GM19193 (cell line): ENCODE measurements around the gene HAUS8.

Source experiments
- POLR2A ChIP-seq: IDR thresholded peaks from 4 replicates; pipeline ENCODE4 v1.6.1; 2011; ENCODE audit not compliant: insufficient read depth, insufficient read length; ENCODE audit errors: extremely low read depth

HAUS8 gene

DNA sequence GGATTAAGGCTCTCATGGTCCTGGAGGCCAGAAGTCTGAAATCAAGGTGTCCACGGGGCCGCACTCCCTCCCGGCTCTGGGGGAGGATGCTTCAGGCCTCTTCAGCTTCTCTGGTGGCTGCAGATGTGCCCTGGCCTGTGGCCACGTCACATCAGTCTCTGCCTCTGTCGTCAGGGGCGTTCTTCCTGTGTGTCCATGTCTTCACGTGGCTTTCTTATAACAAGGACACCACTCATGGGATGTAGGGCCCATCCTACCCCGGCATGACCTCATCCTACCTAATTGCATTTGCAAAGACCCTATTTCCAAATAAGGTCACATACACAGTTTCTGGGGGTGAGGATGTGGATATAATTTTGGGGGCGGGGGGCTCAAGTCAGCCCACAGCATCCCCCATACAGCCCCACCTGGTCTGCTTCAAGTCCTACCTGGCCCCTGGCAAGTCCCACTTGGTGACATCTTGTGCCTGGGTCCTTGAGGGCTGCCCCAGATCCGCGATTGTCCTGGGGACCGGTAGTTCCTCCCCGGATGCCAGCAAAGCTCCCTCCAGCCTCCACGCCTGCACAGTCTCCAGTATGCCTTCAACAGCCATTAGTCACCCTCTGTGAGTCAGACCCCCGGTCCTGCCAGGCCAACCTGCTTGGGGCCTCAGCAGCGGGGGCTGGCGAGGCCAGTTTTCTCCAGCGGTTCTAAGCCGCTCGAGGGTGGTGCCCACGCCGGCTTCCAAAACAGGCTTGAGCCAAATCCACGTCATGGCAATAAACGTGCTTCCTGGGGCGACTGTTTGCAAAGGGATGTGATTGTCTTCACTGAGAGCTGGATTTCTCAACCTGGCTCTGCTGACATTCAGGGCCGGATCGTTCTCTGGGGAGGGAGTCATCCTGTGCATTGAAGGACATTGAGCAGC, 32.5 kb upstream of the HAUS8 start:
- no peak for TF ChIP-seq POLR2A

DNA sequence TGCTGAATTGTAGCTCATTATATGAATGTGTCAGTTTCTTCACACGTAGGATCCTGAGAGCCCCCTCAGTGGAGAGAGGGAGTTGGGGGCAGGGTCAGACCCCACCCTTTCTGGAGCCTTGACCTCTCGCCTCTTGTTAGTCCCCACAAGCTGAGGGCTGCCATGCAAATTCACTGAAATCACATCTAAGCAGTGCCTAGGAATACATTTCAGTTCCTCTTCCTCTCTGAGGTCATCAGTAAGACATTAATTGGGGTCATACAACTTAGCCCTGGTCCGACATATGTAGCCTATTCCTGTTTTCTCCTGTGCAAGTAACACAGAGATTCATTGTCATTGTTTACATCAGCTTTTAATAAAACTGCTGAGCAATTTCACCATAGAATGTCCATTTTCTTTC, 30.3 kb upstream of the HAUS8 start:
- no peak for TF ChIP-seq POLR2A

DNA sequence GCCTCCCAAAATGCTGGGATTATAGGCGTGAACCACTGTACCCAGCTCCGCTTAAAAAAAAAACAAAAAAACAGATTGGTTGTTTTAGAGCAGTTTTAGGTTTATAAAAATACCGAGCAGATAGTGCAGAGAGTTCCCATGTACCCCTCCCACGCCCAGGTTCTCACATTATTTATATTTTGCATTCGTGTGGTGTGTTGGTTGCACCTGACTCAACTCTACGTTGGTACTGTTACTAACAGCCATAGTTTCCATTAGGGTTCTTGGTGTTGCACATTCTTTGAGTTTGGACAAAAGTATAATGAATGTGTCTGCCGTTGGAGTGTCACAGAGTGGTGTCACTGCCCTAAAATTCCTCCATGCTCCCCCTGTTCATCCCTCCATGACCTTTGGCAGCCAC, 29.4 kb upstream of the HAUS8 start:
- TF ChIP-seq POLR2A: no peak

DNA sequence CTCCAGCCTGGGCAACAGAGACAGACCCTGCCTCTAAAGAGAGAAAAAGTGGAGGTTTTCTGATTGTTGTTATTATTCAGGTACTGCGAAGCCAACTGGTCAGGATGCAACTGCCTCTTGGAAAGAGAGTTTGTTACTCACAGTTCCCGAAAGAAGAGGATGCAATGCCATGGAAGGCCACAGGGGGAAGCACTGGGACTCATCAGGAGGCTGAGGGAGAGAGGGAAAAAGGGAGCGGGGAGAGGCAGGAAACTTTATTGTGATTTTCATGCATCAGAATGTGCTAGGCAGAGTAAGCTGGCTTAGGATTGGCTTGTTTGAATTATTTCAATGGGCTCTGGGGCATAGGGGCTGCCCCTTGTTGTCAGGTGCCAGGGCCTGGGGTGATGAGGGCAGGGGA, 27.9 kb upstream of the HAUS8 start:
- no peak for TF ChIP-seq POLR2A

DNA sequence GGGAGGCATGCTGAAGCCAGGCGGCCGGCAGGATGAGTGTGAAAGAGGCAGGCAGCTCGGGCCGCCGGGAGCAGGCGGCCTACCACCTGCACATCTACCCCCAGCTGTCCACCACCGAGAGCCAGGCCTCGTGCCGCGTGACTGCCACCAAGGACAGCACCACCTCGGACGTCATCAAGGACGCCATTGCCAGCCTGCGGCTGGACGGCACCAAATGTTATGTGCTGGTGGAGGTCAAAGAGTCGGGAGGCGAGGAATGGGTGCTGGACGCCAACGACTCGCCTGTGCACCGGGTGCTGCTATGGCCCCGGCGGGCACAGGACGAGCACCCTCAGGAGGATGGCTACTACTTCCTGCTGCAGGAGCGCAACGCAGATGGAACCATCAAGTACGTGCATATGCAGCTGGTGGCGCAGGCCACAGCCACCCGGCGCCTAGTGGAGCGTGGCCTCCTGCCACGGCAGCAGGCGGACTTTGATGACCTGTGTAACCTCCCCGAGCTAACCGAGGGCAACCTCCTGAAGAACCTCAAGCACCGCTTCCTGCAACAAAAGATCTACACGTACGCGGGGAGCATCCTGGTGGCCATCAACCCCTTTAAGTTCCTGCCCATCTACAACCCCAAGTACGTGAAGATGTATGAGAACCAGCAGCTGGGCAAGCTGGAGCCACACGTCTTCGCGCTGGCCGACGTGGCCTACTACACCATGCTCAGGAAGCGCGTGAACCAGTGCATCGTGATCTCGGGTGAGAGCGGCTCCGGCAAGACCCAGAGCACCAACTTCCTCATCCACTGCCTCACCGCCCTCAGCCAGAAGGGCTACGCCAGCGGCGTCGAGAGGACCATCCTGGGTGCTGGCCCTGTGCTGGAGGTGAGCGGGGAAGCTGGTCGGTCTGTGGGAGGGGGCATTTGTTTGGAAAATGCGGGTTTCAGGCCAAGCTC, 26.7 kb upstream of the HAUS8 start:
- no peak for TF ChIP-seq POLR2A

DNA sequence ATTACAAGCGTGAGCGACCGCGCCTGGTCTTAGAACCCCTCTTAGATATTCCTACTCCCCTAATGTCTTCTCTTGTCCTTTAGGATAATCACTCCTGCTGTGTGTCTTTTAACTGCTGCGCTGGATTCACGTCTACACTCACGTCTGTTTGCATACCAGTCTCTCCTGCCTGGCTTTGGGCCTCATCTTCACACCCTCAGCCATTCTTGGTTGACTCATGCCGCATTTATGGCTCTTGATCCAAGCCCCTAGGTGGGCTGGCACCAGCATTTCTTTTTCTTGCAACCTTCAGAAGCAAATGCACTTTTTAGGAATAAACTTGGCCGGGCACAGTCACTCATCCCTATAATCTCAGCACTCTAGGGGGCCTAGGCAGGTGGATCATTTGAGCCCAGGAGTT, 23.1 kb upstream of the HAUS8 start:
- TF ChIP-seq POLR2A: no peak

DNA sequence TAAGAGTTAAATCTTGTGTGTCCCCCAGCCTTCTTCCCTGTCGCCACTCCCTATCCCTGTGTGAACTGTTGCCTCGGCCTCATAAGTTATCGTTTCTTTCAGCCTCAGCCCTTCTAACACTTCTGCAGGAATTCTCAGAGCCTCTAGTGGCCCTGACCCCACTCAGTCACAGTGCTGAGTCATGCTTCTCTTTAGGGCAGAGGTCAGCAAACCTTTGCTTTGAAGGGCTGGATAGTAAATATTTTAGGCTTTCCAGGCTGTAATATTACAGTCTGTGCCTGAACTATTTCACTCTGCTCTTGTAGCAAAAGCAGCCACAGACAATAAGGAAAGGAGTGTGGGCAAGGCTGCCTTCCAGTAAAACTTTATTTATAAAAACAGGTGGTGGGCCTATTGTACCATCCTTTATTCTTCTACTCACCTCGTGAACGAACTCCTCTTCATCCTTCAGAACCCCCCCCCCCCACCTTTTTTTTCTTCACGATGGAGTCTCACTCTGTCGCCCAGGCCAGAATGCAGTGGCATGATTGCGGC, 22.4 kb upstream of the HAUS8 start:
- no peak for TF ChIP-seq POLR2A

DNA sequence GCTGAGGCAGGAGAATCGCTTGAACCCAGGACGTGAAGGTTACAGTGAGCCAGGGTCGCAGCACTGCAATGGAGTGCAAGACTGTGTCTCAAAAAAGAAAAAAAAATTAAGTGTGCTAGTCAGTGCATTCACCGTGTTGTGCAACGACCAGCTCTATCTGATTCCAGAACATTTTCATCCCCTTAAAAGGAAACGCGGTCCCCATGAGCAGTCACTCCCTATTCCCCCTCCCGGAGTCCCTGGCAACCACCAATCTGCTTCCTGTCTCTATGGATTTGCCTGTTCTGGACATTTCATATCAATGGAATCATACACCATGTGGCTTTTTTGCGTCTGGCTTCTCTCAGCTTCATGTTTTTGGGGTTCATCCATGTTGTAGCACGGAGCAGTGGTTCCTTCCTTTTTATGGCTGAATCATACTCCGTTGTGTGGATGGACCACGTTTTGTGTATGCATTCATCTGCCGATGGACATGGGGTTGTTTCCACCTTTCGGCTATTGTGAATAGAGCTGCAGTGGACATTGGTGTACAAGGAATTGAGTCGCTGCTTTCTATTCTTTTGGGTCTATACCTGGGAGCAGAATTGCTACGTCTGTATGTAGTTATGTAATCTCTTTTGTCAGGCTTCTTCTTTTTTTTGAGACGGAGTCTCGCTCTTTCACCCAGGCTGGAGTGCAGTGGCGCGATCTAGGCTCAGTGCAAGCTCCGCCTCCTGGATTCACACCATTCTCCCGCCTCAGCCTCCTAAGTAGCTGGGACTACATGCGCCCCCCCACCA, 20.1 kb upstream of the HAUS8 start:
- no peak for TF ChIP-seq POLR2A

DNA sequence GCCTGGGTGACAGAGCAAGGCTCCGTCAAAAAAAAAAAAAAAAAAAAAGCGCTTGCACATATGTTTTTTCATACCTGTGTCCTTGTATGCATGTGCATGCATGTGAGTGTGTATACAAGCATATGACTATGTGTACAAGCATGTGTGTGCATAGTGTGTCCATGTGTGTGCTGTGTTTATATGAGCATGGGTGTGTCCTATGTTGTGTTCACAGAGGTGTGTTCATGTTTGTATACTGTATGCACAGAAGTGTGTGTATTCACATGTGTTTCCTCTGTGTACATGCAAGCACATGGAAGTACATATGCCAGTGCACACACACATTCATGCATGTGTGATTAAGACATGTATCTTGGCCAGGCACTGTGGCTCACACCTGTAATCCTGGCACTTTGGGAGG, 17.4 kb upstream of the HAUS8 start:
- no peak for TF ChIP-seq POLR2A

DNA sequence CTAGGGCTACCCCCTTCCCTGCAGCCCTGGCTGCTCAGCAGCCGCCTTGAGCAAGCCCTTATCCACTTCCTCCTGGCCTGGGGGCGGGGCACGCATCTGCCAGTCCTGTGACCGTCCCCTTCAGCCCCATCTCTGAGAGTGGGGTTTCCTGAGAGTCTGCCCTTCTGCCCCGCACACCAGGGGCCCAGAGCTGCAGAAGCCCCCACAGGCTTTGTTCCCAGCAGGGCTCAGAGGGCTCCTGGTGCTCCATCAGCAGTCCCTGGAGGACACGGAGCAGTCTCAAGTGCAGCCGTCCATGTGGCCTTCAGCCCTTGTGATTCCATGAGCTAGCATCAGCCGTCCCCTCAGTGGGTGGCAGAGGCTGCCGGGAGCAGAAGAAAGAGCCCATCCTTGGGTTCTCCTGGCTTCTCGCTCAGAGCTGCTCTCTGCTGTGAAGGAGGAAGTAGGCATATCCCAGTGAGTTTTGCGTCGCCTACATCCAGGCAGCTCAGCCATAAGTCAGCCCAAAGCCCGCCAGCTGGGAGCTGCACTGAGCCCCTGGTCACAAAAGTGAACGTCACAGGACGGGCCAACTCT, 16.6 kb upstream of the HAUS8 start:
- TF ChIP-seq POLR2A: no peak

DNA sequence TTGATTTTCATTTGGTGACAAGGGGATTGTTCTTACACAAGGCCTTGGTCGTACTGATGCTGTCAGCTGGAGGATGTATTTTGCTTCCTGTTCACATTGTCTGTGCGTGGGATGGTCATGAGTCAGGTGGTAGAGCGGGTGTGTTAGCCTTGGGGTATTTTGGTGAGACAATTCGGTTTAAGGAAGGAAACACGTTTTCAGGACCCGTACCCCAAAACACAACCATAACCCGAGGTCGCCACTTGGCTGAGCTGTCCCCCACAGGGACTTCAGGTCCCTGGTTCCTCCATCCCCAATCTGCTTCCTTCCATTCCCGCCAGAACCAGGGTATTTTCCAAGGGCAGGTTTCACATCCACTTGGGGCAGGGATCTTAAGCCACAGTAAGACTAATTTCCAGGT, 15.3 kb upstream of the HAUS8 start:
- TF ChIP-seq POLR2A: no peak

DNA sequence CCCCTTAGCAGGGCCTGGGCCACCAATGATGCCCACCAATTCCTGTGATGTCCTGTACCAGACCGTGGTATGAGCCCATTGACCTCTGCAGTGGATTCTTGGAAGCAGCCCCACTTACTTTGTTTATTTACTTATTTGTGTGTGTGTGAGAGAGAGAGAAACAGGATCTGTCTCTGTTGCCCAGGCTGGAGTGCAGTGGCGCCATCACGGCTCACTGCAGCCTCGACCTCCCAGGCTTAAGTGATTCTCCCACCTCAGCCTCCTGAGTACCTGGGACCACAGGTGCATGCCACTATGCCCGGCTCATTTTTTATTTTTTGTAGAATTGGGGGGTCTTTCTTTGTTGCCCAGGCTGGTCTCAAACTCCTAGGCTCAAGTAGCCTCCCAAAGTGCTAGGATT, 13.3 kb upstream of the HAUS8 start:
- no peak for TF ChIP-seq POLR2A

DNA sequence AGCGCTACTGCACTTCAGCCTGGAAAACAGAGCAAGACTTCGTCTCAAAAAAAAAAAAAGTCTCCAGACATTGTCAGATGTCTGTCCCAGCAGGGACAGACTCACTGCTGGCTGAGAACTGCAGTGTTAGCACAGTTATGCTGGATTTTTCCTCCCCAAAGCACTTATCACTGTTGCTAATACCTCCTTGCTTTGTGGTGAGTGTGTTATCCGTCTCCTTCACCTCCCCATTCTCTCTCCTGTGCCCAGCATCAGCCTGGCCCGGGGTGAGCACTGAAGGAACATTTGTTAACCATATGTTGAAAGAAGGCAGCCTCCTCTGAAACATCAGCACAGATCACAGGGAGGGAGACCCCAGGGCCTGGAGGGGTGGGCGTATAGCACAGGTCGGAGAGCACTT, 11.6 kb upstream of the HAUS8 start:
- TF ChIP-seq POLR2A: no peak

DNA sequence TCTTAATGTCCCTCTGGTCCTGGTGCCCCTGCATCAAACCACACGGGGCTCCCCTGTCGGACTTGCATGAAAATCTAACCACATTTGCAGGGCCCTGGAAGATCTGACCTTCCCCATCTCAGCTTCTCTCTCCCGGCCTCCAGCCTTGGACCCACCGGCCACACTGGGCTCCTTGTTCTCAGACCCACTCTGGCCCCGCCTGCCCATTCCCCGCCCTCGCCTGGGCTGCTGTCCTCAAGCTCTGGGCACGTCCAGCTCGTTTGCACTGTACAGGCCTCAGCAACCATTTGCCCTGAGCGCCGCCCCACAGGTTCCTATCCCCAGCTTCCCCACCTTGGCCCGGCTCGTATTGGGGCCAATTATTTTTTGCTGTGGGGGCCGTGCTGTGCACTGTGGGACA, 10.9 kb upstream of the HAUS8 start:
- no peak for TF ChIP-seq POLR2A

DNA sequence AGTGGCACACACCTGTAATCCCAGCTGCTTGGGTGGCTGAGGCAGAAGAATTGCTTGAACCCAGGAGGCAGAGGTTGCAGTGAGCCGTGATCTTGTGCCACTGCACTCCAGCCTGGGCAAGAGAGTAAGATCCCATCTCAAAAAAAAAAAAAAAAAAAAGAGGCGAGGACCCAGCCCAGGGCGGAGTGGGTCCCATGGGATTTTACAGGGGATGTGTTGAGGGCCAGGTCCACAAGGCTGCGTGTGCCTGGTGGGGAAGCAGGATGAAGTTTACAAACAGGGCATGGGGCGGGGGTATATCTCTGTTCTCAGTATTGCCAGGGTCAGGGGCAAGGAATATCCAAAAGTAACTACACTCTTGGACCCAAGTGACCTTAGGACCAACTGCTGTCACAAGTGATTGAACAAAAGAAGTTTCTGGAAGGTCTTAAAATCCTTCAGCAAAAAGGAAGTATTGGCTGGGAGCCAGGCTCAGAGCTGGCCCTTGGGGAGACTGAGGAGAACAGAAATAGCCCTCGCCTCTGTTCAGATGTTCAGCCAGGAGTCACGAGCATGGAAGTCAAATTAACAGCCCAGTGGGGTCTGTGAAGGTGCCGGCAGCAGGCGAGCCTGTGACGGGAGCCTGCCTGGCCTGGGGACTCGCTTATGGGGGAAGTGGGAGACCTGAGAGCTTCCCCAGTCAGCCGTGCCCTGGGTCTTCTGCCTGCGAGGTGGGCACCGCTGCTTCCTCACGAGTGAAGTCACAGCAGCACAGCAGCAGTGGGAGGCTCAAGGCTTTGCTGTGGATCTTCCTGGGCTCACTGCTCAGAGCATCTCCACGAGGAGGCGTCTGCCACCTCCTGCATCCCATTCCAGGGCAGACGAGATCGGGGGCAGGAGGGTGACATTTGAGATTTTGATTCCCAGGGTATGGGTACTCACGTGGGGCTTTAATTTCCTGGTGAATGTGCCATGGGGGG, 6.7 kb upstream of the HAUS8 start:
- TF ChIP-seq POLR2A: no peak
